AG04450 (cell line): ENCODE measurements around the gene IL16. TPM values are rescaled to one million over a fixed set of nuclear protein-coding genes. Genes with fewer than 3 reads are reported as not detected.
A peak's percentile ranks its signal among the peaks of the same experiment; 100 is the strongest.

Experiments used
- CTCF ChIA-PET: fragments of 300-600, 350-600 bp; formaldehyde crosslinking; extraction: SDS; loops from one replicate; lab custom pipeline; 2022; ENCODE audit warnings: antibody characterized with exemption, inconsistent platforms; lab: Charles Lee
- POLR2A ChIA-PET: fragments of 350-600 bp; formaldehyde crosslinking; extraction: SDS; loops from one replicate; lab custom pipeline; 2021; ENCODE audit warnings: antibody characterized with exemption, inconsistent platforms; lab: Yijun Ruan, JAX
- DNase-seq: peaks from one replicate; pipeline ENCODE4 v3.0.0-alpha.2; 2011; ENCODE audit warnings: low read depth, low spot score
- H3K27ac ChIP-seq: one replicate; pipeline ENCODE4 v1.5.1; 2012; ENCODE audit warnings: low read depth, low read length, control low read depth
- H3K27me3 ChIP-seq: one replicate; pipeline ENCODE4 v1.6.0; 2012; ENCODE audit warnings: low read length; ENCODE audit not compliant: control insufficient read depth, insufficient read depth
- H3K4me3 ChIP-seq: 2 replicates; pipeline ENCODE4 v1.5.1; 2011; ENCODE audit warnings: mild to moderate bottlenecking, low read depth, low read length, control low read depth
- H3K9me3 ChIP-seq: 2 replicates; pipeline ENCODE4 v1.5.1; 2012; ENCODE audit warnings: low read length; ENCODE audit not compliant: control insufficient read depth, insufficient read depth
- CTCF ChIP-seq: IDR thresholded peaks from 2 replicates; pipeline ENCODE4 v1.5.1; 2011; ENCODE audit warnings: low read depth, low read length, control low read depth, inconsistent platforms
- polyA plus RNA-seq: library from polyadenylated mRNA; depleted of rRNA; stranded (reverse); fragments of >200 nt; gene quantifications from 2 replicates; pipeline ENCODE4 v1.2.3, GENCODE V29; 2011

IL16 gene
- polyA plus RNA-seq, 1 experiment = 3.8 TPM

GRCh38 chr15:81317642-81318017 lies 121.0 kb downstream of the IL16 start:
- no peaks in the 10 kb centered on the region for H3K9me3 ChIP-seq
- no peak overlapping the region for H3K27ac ChIP-seq
- H3K4me3 ChIP-seq = no peak overlapping the region
- POLR2A ChIA-PET = no interaction called here
- no peaks in the 10 kb centered on the region for H3K27me3 ChIP-seq
- no peak for TF ChIP-seq CTCF
- DNase-seq = no peak
- CTCF ChIA-PET = no interaction called here

GRCh38 chr15:81321667-81322066 lies 125.0 kb downstream of the IL16 start:
- POLR2A ChIA-PET = no interaction called here
- DNase-seq = no peak
- no peak for TF ChIP-seq CTCF
- H3K4me3 ChIP-seq = no peak overlapping the region
- no peaks in the 10 kb centered on the region for H3K27me3 ChIP-seq
- no peaks in the 10 kb centered on the region; the same call in 1 of the 2 replicates for H3K9me3 ChIP-seq
- CTCF ChIA-PET = interaction anchor here (0.7 to 1.7 kb wide), 3 partner anchors 32 to 79 kb away, joined by 3 to 4 read pairs (median 3); no protein-coding TSS in a partner anchor
- H3K27ac ChIP-seq = no peak overlapping the region

GRCh38 chr15:81322676-81323253 lies 126.1 kb downstream of the IL16 start:
- no peak for TF ChIP-seq CTCF
- Histone ChIP-seq H3K27me3 (no peaks in the 10 kb centered on the region), H3K27ac (no peak overlapping the region), H3K4me3 (peak overlapping the region; percentile 95), H3K9me3 (no peaks in the 10 kb centered on the region; the same call in 1 of the 2 replicates)
- DNase-seq = no peak
- POLR2A ChIA-PET = no interaction called here
- CTCF ChIA-PET = interaction anchor here (2.8 kb wide), 1 partner anchor 57 kb away, joined by 8 read pairs; no protein-coding TSS in a partner anchor

- H3K27me3 ChIP-seq = no peaks in the 10 kb centered on the region
- TF ChIP-seq CTCF = no peak
- H3K4me3 ChIP-seq = peak overlapping the region; percentile 95
- POLR2A ChIA-PET = interaction anchor here (0.6 to 1.2 kb wide), 7 partner anchors 10 to 231 kb away, joined by 3 to 14 read pairs (median 4); no protein-coding TSS in a partner anchor
- peak overlapping the region; percentile 34 for H3K27ac ChIP-seq
- H3K9me3 ChIP-seq = no peaks in the 10 kb centered on the region; the same call in 1 of the 2 replicates
- DNase-seq = no peak
- CTCF ChIA-PET = interaction anchor here (1.2 to 2.8 kb wide), 2 partner anchors 48 to 58 kb away, joined by 4 to 8 read pairs; no protein-coding TSS in a partner anchor
Observed at GRCh38 chr15:81323559-81323943, 126.9 kb downstream of the IL16 start.
